ENCODE measurements around the gene FAM193B.
A peak's percentile ranks its signal among the peaks of the same experiment; 100 is the strongest.

The FAM193B gene

DNA sequence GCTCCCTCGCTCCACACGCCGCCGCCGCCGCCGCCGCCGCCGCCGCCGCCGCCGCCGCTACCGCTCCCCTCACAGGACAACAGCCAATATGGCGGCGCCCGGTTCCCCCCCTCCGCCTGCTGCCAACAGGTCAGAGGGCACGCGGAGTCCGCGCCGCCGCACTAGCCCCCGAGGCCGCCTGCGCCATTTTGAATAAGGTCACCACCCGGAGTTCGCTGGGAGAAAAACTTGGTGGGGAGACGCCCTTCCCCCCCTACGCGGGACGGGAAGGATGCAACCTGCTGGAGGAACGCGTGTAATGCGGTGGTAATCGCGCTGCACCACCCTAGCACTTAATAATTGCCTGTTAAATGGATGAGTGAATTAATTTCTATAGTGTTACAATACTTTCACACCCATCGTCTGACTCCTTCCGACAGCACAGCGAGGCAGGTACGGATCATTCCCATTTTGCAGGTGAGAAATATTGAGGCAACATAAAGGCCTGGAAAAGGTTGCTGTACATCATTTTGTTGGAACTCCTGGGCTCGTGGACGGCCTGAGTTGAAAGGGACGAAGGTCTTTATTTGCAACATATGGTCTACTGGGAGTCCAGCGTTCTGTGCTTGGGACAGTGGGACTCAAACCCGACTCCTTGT, at the start of gene FAM193B:
TSS of gene FAM193B (minus strand) at position 90 of the 638 bp plus-strand sequence. CDS start 105 bp downstream, outside the sequence.
- DNase-seq, result peak; percentile 83

DNA sequence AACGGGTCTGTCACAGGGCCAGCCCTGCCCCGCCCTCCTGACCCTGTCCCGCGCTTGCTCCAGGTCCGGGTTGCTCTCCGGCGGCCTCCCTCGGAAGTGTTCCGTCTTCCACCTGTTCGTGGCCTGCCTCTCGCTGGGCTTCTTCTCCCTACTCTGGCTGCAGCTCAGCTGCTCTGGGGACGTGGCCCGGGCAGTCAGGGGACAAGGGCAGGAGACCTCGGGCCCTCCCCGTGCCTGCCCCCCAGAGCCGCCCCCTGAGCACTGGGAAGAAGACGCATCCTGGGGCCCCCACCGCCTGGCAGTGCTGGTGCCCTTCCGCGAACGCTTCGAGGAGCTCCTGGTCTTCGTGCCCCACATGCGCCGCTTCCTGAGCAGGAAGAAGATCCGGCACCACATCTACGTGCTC, 49.8 kb upstream of the FAM193B start:
- DNase-seq, result no peak

DNA sequence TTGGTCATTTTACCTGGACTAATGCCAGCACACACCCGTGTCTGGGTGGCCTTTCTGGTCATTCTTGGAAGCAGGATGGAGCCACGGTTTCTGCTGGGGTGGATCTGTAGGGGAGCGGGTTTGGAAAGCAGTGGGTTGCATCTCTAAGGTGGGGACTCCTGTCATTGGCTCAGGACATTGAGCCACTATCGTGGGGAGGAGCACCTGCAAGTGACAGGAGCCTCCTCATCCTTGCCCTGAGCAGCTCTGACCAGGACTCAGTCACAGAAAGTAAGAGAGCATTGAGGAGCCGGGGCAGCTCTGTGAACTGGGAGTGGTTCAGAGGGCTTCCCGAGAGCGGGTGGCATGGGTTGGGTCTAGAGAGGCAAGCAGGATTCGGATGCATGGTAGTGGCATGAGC, 49.3 kb upstream of the FAM193B start:
- DNase-seq, result no peak

DNA sequence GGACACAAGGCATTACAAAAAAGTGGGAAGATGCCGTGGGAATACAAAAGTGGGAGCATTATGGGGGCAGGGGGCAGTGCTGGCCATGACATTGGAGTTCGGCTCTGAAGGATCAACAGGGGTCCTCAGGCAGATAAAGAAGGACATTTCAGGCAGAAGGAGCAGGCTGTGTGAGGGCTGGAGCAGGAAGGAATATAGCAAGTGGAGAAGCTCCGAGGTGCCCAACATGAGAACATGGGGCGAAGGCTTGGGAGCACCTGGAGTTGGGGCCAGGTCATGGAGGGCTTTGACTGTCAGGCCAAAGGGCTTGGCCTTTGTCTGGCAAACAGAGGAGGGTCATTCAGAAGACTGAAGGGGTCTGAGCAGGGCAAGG, 48.1 kb upstream of the FAM193B start:
- no peak for DNase-seq

DNA sequence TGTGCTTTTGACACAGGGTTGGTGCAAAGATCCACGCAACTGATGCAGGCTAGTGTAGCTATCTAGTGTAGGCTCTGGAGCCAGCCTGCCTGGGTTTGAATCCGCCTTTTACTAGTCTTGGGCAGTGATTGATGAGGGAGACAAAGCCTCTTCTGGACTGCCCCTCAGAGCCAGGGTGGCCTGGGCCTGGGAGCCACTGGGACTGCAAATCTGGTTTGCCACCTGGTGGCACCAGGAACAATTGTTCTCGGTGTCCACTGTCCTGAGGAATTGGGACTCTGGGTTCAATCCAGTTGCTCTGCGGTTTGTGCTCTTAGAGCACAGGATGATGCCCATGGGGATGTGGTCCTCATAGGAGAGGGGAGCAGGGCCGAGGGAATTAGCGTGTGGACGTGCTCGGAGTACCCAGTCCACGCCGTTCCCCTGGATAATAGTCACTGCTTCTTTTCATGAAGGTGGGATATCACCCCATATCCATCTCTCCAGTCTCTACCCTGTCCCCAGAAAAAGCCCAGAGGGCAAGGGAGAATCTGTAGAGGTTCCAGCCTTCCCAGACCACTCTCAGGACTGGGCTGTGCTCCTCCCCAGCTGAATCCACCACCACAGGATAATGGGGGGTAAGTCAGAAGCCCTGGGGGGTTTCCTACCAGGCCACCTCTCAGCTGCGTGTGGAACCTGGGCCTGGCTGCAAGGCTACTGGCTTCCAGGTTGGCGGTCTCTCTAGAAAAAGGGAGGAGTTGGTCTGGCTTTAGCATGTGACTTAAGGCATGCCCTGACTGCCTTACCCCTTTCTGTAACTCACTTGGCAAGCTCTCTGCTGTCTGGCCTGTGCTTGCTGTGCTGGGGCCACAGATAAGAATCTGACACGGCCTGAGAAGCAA, 47.5 kb upstream of the FAM193B start:
- DNase-seq, result no peak

- no peak for DNase-seq
Measured at GRCh38 chr5:177601126-177601525, 46.8 kb upstream of the FAM193B start.

- no peak for DNase-seq
Measured at GRCh38 chr5:177600508-177601018, 46.2 kb upstream of the FAM193B start.

- DNase-seq, result peak; percentile 48
Measured at GRCh38 chr5:177599731-177600507, 45.6 kb upstream of the FAM193B start, which contains the start of gene B4GALT7. TSS of gene B4GALT7 (plus strand) at chr5:177600132. CDS start at chr5:177600211, 79 bp downstream.

- no peak for DNase-seq
Measured at GRCh38 chr5:177598477-177598876, 44.1 kb upstream of the FAM193B start.

DNA sequence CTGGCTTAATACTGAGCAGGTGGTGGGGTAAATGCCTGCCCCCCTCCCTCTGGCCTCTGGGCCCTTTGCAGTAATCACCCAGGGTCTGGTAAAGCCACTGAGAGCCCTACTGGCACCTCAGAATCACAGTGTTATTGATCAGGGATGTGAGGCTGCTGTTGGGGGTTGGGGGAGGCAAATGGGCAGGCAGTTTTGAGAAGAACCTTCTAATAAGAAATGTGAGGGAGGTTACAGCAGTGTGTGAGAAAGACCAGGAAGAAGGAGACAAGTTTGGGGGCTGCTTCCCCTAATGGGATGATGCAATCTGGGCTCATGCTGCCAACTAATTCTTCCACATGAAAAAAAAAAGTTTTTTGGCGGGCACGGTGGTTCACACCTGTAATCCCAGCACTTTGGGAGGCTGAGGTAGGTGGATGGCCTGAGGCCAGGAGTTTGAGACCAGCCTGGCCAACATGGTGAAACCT, 42.4 kb upstream of the FAM193B start:
- no peak for DNase-seq

GRCh38 chr5:177595991-177596774, 41.8 kb upstream of the FAM193B start:
- DNase-seq, result no peak

- no peak for DNase-seq
Measured at GRCh38 chr5:177595026-177595585, 40.7 kb upstream of the FAM193B start.

- no peak for DNase-seq
Measured at GRCh38 chr5:177594071-177594470, 39.7 kb upstream of the FAM193B start.

GRCh38 chr5:177593511-177593910, 39.1 kb upstream of the FAM193B start:
- DNase-seq, result no peak

DNA sequence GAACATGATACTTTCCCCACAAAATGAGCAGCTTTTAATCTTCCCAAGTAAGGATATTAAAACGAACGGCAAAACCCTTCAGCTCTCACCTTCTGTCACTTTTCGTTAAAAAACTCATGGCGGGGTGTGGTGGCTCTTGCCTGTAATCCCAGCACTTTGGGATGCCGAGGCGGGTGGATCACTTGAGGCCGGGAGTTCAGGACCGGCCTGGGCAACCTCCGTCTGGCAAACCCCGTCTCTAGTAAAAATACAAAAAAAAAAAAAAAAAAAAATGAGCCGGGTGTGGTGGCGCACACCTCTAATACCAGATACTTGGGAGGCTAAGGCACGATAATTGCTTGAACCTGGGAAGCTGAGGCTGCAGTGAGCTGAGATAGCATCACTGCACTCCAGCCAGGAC, 38.5 kb upstream of the FAM193B start:
- no peak for DNase-seq

DNA sequence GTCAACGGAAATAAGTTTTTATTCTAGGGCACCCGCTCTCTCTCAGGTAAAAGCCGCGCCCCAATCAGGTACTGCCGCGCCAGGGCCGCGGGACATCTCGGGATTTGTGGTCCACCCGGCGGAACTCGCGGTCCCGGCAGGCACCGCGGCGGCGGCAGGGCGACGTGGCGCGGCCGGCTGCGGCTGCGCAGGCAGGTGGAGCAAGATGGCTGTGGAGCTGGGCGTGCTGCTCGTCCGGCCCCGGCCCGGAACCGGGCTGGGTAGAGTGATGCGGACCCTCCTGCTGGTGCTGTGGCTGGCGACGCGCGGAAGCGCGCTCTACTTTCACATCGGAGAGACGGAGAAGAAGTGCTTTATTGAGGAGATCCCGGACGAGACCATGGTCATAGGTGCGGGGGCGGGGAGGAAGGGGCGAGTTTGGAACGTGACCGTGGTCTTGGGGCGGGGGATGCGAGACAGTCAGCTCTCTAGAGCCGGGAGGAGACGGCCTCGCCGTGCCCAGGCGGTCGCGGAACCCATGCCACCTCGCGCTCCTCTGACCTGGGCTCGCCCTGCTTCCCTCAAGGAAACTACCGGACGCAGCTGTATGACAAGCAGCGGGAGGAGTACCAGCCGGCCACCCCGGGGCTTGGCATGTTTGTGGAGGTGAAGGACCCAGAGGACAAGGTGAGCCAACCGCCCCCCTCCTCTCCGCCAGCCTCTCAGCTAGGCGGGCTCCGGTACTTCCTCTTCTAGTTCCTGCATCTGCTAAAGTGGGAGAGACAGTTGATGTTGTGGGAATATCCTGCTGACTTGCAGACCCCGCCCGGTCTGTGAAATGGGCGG, 37.9 kb upstream of the FAM193B start, which contains the start of gene TMED9:
TSS of gene TMED9 (plus strand) at position 194 of the 825 bp plus-strand sequence. CDS start at position 206, 12 bp downstream.
- DNase-seq, result peak; percentile 53

DNA sequence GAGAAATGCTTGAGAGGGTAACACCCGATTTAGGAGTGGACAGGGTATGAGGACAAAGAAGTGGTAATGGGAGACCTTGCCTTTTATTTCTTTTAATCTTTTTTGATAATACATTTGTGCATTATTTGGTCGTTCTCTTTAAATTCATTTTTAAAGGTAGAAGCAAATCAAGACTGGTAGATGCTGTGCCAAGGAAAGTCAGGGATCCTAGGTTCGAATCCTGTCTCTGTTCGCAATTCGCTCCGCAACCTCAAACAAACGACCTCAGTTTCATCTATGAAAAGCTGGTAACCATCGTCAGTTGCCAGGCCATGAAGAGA, 37.3 kb upstream of the FAM193B start:
- no peak for DNase-seq

DNA sequence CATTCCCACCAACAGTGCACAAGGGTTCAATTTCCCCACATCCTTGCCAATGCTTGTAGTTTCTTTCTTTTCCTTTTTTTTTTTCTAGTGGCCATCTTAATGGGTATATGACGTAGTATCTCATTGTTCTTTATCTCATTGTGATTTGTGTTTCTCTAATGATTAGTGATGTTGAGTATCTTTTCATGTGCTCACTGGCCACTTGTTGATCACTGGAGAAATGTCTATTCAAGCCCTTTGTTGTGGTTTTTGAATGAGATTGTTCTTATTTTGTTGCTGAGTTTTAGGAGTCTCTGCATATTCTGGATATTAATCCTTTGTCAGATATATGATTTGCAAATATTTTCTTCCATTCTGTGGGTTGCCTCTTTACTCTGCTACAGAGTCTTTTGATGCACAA, 36.0 kb upstream of the FAM193B start:
- DNase-seq, result no peak

- DNase-seq, result no peak
Measured at GRCh38 chr5:177588413-177588909, 34.1 kb upstream of the FAM193B start.

- DNase-seq, result no peak
Measured at GRCh38 chr5:177578316-177578715, 24.0 kb upstream of the FAM193B start.

- no peak for DNase-seq
Measured at GRCh38 chr5:177576169-177576568, 21.8 kb upstream of the FAM193B start.

Measured in NCI-H1048 (cell line).